Transverse colon (tissue), 3 donors: ENCODE data around the gene TWF2.

Experiments
- EP300 ChIP-seq: sonication (generic); formaldehyde crosslinking; IDR thresholded peaks from one replicate; pipeline ENCODE4 v1.6.1; 2017; ENCODE audit warnings: antibody characterized with exemption, low read depth
- POLR2A ChIP-seq: fragments of 450-650 bp; IDR thresholded peaks from one replicate; pipeline ENCODE4 v1.6.1; 2016; ENCODE audit warnings: antibody characterized with exemption, mild to moderate bottlenecking, moderate library complexity
- TF ChIP-seq, protein P1 (sequence below), 5 experiments: fragments of 200-600 bp in 3 of 5; fragments of 450-650 bp in 2 of 5; sonication (generic) in 3 of 5; IDR thresholded peaks; 1 replicate in 2 of 5; 2 replicates in 3 of 5; pipeline ENCODE4 v1.5.1; 2016 to 2017; ENCODE audit warnings: antibody characterized with exemption in 5 of 5, inconsistent platforms in 3 of 5, mild to moderate bottlenecking in 2 of 5, moderate library complexity in 1 of 5

GRCh38 chr3:52182196-52182595 is 56.8 kb downstream of the TWF2 start:
- no peak for TF ChIP-seq POLR2A
- TF ChIP-seq, protein P1, sequence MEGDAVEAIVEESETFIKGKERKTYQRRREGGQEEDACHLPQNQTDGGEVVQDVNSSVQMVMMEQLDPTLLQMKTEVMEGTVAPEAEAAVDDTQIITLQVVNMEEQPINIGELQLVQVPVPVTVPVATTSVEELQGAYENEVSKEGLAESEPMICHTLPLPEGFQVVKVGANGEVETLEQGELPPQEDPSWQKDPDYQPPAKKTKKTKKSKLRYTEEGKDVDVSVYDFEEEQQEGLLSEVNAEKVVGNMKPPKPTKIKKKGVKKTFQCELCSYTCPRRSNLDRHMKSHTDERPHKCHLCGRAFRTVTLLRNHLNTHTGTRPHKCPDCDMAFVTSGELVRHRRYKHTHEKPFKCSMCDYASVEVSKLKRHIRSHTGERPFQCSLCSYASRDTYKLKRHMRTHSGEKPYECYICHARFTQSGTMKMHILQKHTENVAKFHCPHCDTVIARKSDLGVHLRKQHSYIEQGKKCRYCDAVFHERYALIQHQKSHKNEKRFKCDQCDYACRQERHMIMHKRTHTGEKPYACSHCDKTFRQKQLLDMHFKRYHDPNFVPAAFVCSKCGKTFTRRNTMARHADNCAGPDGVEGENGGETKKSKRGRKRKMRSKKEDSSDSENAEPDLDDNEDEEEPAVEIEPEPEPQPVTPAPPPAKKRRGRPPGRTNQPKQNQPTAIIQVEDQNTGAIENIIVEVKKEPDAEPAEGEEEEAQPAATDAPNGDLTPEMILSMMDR (IDR thresholded peaks at IDR 0.05): no peak
- no peak for TF ChIP-seq EP300
